ENCODE results near the gene RETREG1. TPM values are rescaled to one million over a fixed set of nuclear protein-coding genes. Genes with fewer than 3 reads are reported as not detected.

The RETREG1 gene
- total RNA-seq, 2 donors from 2014 or later: 29.4 to 30.2 TPM

DNA sequence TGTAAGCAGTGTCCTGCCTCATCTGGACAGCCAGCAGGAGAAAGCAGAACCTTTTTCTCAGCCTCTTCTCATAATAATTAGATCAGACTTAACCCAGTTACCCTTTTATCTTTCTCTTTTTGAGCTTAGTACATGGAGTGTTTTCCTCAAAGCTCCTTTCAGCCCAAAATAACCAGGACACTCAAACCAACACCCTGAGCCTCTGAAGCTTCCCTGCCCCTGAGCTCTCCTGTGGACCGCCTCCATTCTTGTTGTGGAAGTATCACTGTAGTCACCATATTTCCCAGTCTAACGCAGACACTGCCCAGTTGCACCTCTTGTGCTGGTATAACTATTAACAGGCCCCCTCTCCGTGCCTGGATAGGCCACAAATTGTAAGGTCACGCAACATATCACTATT, 97.4 kb downstream of the RETREG1 start:
- H3K9me3 Mint-ChIP-seq: no peaks in the 10 kb centered on the region
- H3K4me3 Mint-ChIP-seq: no peak overlapping the region
- no peaks in the 10 kb centered on the region for H3K27me3 Mint-ChIP-seq (ENCODE audit: low read depth)
- peaks cover 15% of the 10 kb centered on the region for H3K4me1 Mint-ChIP-seq (ENCODE audit: low read depth)
- DNase-seq: no peak
- H3K36me3 Mint-ChIP-seq (ENCODE audit: insufficient read depth in 2 of 2): peaks cover 0 to 5% of the 10 kb centered on the region in 2 donors
- ATAC-seq (replicated peaks in 1 of 2): no peak
- no peak overlapping the region for H3K27ac Mint-ChIP-seq

DNA sequence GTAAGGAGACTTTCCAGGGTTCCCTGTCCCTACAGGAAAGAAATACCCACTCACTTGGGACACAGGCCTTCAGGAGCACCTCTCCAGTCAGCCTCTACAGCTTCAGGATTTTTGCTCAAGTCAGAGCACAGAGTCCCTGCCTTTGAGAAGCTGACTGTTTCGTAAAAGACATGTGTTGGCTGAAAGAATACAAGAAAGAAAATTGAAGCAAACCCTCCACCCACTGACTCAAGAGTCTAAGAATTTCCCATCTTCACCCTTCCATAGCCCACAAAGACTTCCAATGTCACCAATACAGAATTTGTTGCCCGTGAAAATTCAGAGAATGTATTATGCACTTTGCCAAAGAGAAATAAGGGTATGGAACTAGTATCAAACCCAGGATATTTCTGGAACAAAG, 98.2 kb downstream of the RETREG1 start:
- H3K27me3 Mint-ChIP-seq (ENCODE audit: low read depth): no peaks in the 10 kb centered on the region
- no peaks in the 10 kb centered on the region for H3K9me3 Mint-ChIP-seq
- H3K4me1 Mint-ChIP-seq (ENCODE audit: low read depth): peaks cover 6% of the 10 kb centered on the region
- ATAC-seq (replicated peaks in 1 of 2) (no peak), DNase-seq (no peak)
- H3K4me3 Mint-ChIP-seq: no peak overlapping the region
- no peak overlapping the region for H3K27ac Mint-ChIP-seq
- H3K36me3 Mint-ChIP-seq (ENCODE audit: insufficient read depth in 2 of 2): no peaks in the 10 kb centered on the region

DNA sequence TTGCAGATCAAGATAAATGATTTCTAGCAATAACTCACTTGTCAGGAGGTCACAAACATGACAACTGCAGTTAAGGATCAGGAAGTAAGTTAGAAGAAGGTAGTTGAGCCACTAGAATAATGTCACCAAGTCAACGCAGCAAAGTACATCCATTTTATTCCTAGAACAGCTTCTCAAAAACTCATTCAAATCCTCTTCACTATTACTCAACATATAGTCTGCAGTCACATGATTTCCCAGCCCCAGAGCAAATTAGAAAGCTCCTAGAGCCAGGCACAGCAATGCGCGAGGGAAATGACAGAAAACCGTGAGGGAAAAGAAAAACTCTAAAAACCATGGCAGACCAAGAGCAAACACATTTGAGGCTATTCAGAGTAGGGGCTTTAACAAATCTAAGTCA, 101.3 kb downstream of the RETREG1 start:
- Mint-ChIP-seq H3K4me3 (no peak overlapping the region), H3K9me3 (peaks cover 0 to 3% of the 10 kb centered on the region in 2 donors), H3K4me1 (ENCODE audit: low read depth) (peaks cover 12% of the 10 kb centered on the region), H3K27ac (no peak overlapping the region), H3K27me3 (ENCODE audit: low read depth) (no peaks in the 10 kb centered on the region), H3K36me3 (ENCODE audit: insufficient read depth in 2 of 2) (peaks cover 0 to 3% of the 10 kb centered on the region in 2 donors)
- no peak for ATAC-seq (replicated peaks in 1 of 2)
- DNase-seq: no peak

- Mint-ChIP-seq H3K4me3 (no peak overlapping the region), H3K27ac (no peak overlapping the region), H3K27me3 (ENCODE audit: low read depth) (no peaks in the 10 kb centered on the region), H3K4me1 (ENCODE audit: low read depth) (peaks cover 12% of the 10 kb centered on the region), H3K9me3 (peaks cover 0 to 3% of the 10 kb centered on the region in 2 donors), H3K36me3 (ENCODE audit: insufficient read depth in 2 of 2) (peaks cover 0 to 4% of the 10 kb centered on the region in 2 donors)
- ATAC-seq (replicated peaks in 1 of 2) (no peak), DNase-seq (no peak)
Observed at GRCh38 chr5:16510098-16510497, 106.7 kb downstream of the RETREG1 start.

GRCh38 chr5:16508730-16509531, 107.9 kb downstream of the RETREG1 start:
- peaks cover 0 to 4% of the 10 kb centered on the region in 2 donors for H3K36me3 Mint-ChIP-seq (ENCODE audit: insufficient read depth in 2 of 2)
- peaks cover 0 to 3% of the 10 kb centered on the region in 2 donors for H3K9me3 Mint-ChIP-seq
- peaks cover 12% of the 10 kb centered on the region for H3K4me1 Mint-ChIP-seq (ENCODE audit: low read depth)
- no peak for DNase-seq
- H3K4me3 Mint-ChIP-seq: no peak overlapping the region
- no peak overlapping the region for H3K27ac Mint-ChIP-seq
- H3K27me3 Mint-ChIP-seq (ENCODE audit: low read depth): no peaks in the 10 kb centered on the region
- no peak for ATAC-seq (replicated peaks in 1 of 2)

DNA sequence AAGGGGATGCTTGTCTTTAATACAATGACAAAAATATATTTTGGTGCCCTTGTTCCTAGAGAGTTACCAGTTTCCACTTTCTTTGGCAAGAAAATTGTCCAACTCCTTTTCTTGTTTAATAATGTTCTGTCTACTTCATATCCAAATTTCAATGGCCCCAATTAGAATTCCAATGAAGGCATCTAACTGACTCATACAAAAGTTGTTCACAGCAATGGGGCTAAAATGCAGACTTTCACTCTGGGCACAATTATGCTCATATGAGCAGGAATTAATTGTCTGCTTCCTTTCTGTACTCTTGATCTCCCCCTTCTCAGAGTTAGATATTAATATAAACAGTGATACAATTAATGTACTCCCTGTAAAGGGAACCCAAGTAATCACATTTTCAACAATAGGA, 109.1 kb downstream of the RETREG1 start:
- no peak for ATAC-seq (replicated peaks in 1 of 2)
- H3K4me1 Mint-ChIP-seq (ENCODE audit: low read depth): peaks cover 10% of the 10 kb centered on the region

GRCh38 chr5:16505904-16506303, 110.9 kb downstream of the RETREG1 start:
- H3K9me3 Mint-ChIP-seq: peaks cover 0 to 1% of the 10 kb centered on the region in 2 donors
- no peak overlapping the region for H3K4me3 Mint-ChIP-seq
- no peak for ATAC-seq (replicated peaks in 1 of 2)
- no peaks in the 10 kb centered on the region for H3K4me1 Mint-ChIP-seq (ENCODE audit: low read depth)
- peaks cover 0 to 2% of the 10 kb centered on the region in 2 donors for H3K36me3 Mint-ChIP-seq (ENCODE audit: insufficient read depth in 2 of 2)
- H3K27ac Mint-ChIP-seq: no peak overlapping the region
- H3K27me3 Mint-ChIP-seq (ENCODE audit: low read depth): no peaks in the 10 kb centered on the region
- no peak for DNase-seq

More for the DNA sequence above, 109.1 kb downstream of the RETREG1 start:
- Mint-ChIP-seq H3K9me3 (peaks cover 0 to 3% of the 10 kb centered on the region in 2 donors), H3K27me3 (ENCODE audit: low read depth) (no peaks in the 10 kb centered on the region), H3K4me3 (no peak overlapping the region), H3K27ac (no peak overlapping the region), H3K36me3 (ENCODE audit: insufficient read depth in 2 of 2) (peaks cover 0 to 4% of the 10 kb centered on the region in 2 donors)
- DNase-seq: no peak

DNA sequence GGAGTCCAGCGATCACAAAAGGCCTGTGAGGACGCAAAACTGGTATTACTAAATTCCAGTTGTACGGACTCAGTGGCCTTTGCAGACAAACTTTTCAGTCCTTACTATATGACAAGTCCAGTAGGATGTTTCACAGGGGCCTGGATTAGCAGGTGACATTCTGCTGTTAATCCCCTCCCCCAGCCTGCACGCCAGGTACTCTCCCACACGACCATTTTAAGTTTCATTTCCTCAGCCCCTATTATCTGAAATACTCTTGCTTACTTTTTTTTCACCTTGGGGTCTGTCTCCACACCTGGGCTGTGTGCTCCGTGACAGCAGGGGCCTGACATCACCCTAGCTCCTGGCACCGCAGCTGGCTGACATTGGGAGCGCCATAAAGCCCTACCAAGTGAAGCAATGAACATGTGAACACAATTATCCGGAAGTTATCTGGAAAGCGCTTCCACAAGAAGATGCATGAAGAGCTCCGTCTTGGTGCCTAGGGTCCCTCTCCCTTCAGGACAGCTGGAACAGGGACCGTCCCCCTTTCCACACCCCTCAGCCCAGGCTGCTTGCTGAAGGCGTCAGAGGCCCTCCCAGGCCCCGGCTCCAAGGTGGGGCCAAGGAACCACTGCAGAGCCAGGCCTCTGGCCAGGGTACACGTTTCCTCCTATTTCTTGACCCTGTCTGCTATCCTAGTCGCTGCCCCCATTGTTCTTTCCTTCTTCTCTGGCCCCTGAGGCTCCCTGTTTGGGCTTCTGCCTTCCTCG, 111.5 kb downstream of the RETREG1 start:
- no peak overlapping the region for H3K27ac Mint-ChIP-seq
- H3K4me3 Mint-ChIP-seq: no peak overlapping the region
- ATAC-seq (replicated peaks in 1 of 2): no peak

DNA sequence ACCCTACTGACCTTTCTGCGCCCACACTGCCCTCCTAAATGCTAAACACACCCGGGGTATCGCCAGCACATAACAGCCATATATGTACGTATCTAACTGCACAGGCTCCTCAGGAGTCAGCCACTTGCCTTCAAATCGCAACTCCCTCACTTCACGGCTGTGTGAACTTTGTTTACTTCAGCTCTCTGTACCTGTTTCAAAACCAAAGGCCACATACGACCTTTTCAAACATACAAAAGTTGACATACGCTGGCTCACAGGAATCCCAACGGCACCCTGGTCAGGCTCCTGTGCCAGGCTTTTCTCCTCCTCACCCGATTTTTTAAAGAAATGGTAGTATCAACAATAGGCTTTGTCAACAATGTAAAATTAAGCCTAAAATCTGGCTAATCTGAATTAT, 112.2 kb downstream of the RETREG1 start:
- Mint-ChIP-seq H3K4me1 (ENCODE audit: low read depth) (no peaks in the 10 kb centered on the region), H3K36me3 (ENCODE audit: insufficient read depth in 2 of 2) (peaks cover 0 to 5% of the 10 kb centered on the region in 2 donors), H3K4me3 (no peak overlapping the region), H3K27me3 (ENCODE audit: low read depth) (no peaks in the 10 kb centered on the region), H3K27ac (no peak overlapping the region), H3K9me3 (peaks cover 3 to 5% of the 10 kb centered on the region in 2 donors)
- ATAC-seq (replicated peaks in 1 of 2): no peak
- no peak for DNase-seq

More for the DNA sequence above, 111.5 kb downstream of the RETREG1 start:
- Mint-ChIP-seq H3K36me3 (ENCODE audit: insufficient read depth in 2 of 2) (peaks cover 0 to 3% of the 10 kb centered on the region in 2 donors), H3K27me3 (ENCODE audit: low read depth) (no peaks in the 10 kb centered on the region), H3K4me1 (ENCODE audit: low read depth) (no peaks in the 10 kb centered on the region), H3K9me3 (peaks cover under 1% of the 10 kb centered on the region in 2 donors)
- DNase-seq: no peak

GRCh38 chr5:16502866-16503265, 113.9 kb downstream of the RETREG1 start:
- no peak overlapping the region for H3K27ac Mint-ChIP-seq
- no peak for DNase-seq
- H3K36me3 Mint-ChIP-seq (ENCODE audit: insufficient read depth in 2 of 2): peaks cover 0 to 11% of the 10 kb centered on the region in 2 donors
- no peaks in the 10 kb centered on the region for H3K4me1 Mint-ChIP-seq (ENCODE audit: low read depth)
- H3K9me3 Mint-ChIP-seq: peaks cover 3 to 6% of the 10 kb centered on the region in 2 donors
- no peaks in the 10 kb centered on the region for H3K27me3 Mint-ChIP-seq (ENCODE audit: low read depth)
- ATAC-seq (replicated peaks in 1 of 2): no peak
- H3K4me3 Mint-ChIP-seq: no peak overlapping the region

DNA sequence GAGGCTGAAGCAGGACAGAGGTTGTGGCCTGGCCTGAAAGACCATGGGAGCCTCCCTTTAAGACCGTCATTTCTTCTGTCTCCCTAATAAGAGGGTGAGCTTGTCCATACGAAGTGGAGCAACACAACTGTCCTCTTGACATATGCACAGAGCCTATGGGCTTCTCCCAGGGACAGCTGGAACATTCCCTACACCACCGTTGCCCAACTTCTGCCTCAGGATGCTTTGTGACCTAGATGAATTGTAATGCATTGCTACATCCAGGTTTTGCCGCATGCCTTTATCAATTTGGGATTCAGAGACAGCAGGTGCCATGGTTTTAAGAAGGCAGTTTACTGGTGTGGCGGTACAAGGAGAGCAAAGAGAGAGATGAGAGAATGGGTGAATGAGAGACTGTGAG, 116.8 kb downstream of the RETREG1 start:
- H3K9me3 Mint-ChIP-seq: peaks cover 3 to 14% of the 10 kb centered on the region in 2 donors
- no peaks in the 10 kb centered on the region for H3K4me1 Mint-ChIP-seq (ENCODE audit: low read depth)
- ATAC-seq (replicated peaks in 1 of 2) (no peak), DNase-seq (no peak)
- H3K27me3 Mint-ChIP-seq (ENCODE audit: low read depth): no peaks in the 10 kb centered on the region
- peaks cover under 1 to 13% of the 10 kb centered on the region in 2 donors for H3K36me3 Mint-ChIP-seq (ENCODE audit: insufficient read depth in 2 of 2)
- H3K4me3 Mint-ChIP-seq: no peak overlapping the region
- H3K27ac Mint-ChIP-seq: no peak overlapping the region

GRCh38 chr5:16497546-16497945, 119.3 kb downstream of the RETREG1 start:
- Mint-ChIP-seq H3K4me1 (ENCODE audit: low read depth) (no peaks in the 10 kb centered on the region), H3K27me3 (ENCODE audit: low read depth) (no peaks in the 10 kb centered on the region), H3K9me3 (peaks cover 6 to 19% of the 10 kb centered on the region in 2 donors), H3K36me3 (ENCODE audit: insufficient read depth in 2 of 2) (peaks cover 6 to 18% of the 10 kb centered on the region in 2 donors), H3K27ac (no peak overlapping the region), H3K4me3 (no peak overlapping the region)
- ATAC-seq (replicated peaks in 1 of 2) (no peak), DNase-seq (no peak)

GRCh38 chr5:16493261-16493660, 123.5 kb downstream of the RETREG1 start:
- H3K27ac Mint-ChIP-seq: no peak overlapping the region
- ATAC-seq (replicated peaks in 1 of 2) (no peak), DNase-seq (no peak)
- H3K9me3 Mint-ChIP-seq: peaks cover 3 to 14% of the 10 kb centered on the region in 2 donors
- H3K4me1 Mint-ChIP-seq (ENCODE audit: low read depth): peaks cover 5% of the 10 kb centered on the region
- H3K36me3 Mint-ChIP-seq (ENCODE audit: insufficient read depth in 2 of 2): peaks cover 6 to 12% of the 10 kb centered on the region in 2 donors
- no peak overlapping the region for H3K4me3 Mint-ChIP-seq
- H3K27me3 Mint-ChIP-seq (ENCODE audit: low read depth): no peaks in the 10 kb centered on the region

Measured in activated T-cell treated with anti-CD3 and anti-CD28 coated beads, Interleukin-2, amount 50 U/mL, for 72 hours (primary cell).